HFFc6 (cell line): Measurements from ENCODE around the gene IL1A. TPM values are rescaled to one million over a fixed set of nuclear protein-coding genes. Genes with fewer than 3 reads are reported as not detected.

Experiments
- DNase-seq: peaks from one replicate; pipeline ENCODE4 v3.0.0-alpha.2; 2018
- H3K27ac Mint-ChIP-seq: 2 replicates; pipeline ENCODE4 v1.8.0; 2020; ENCODE audit warnings: mild to moderate bottlenecking, mixed read lengths
- H3K27me3 Mint-ChIP-seq: 2 replicates; pipeline ENCODE4 v1.8.0; 2021; ENCODE audit warnings: mild to moderate bottlenecking, moderate library complexity, mixed read lengths; ENCODE audit not compliant: insufficient read depth
- H3K36me3 Mint-ChIP-seq: 2 replicates; pipeline ENCODE4 v1.8.0; 2021; ENCODE audit warnings: low read depth, mixed read lengths
- H3K4me1 Mint-ChIP-seq: 2 replicates; pipeline ENCODE4 v1.8.0; 2020; ENCODE audit warnings: low read depth, mixed read lengths
- H3K4me3 Mint-ChIP-seq: 2 replicates; pipeline ENCODE4 v1.8.0; 2020; ENCODE audit warnings: mild to moderate bottlenecking, moderate library complexity, mixed read lengths
- H3K9me3 Mint-ChIP-seq: 2 replicates; pipeline ENCODE4 v1.8.0; 2020; ENCODE audit warnings: mild to moderate bottlenecking, mixed read lengths
- total RNA-seq, 6 experiments: library from RNA; stranded (reverse); fragmentation: NEBNext Ultra II Directional; extraction: Animal tissue kit (Norgen Biotek cat#: 25700); gene quantifications; 2 replicates in 1 of 6; 3 replicates in 5 of 6; pipeline ENCODE4 v1.2.3, GENCODE V29; 2021
- TF ChIP-seq, protein P1 (sequence below): fragments of 200-600 bp; sonication (generic); IDR thresholded peaks from 2 replicates; pipeline ENCODE4 v1.5.0; 2021; ENCODE audit warnings: antibody characterized with exemption, mild to moderate bottlenecking

Gene IL1A
- total RNA-seq, 6 experiments from 2014 or later: 0.07 TPM; not detected in 5

- no peaks in the 10 kb centered on the region for H3K9me3 Mint-ChIP-seq
- peaks cover 7% of the 10 kb centered on the region; the same call in 1 of the 2 replicates for H3K36me3 Mint-ChIP-seq
- peaks cover 37% of the 10 kb centered on the region for H3K4me1 Mint-ChIP-seq
- no peaks in the 10 kb centered on the region; the same call in 1 of the 2 replicates for H3K27me3 Mint-ChIP-seq
- H3K4me3 Mint-ChIP-seq: no peak overlapping the region
- no peak for DNase-seq
- TF ChIP-seq, protein P1, sequence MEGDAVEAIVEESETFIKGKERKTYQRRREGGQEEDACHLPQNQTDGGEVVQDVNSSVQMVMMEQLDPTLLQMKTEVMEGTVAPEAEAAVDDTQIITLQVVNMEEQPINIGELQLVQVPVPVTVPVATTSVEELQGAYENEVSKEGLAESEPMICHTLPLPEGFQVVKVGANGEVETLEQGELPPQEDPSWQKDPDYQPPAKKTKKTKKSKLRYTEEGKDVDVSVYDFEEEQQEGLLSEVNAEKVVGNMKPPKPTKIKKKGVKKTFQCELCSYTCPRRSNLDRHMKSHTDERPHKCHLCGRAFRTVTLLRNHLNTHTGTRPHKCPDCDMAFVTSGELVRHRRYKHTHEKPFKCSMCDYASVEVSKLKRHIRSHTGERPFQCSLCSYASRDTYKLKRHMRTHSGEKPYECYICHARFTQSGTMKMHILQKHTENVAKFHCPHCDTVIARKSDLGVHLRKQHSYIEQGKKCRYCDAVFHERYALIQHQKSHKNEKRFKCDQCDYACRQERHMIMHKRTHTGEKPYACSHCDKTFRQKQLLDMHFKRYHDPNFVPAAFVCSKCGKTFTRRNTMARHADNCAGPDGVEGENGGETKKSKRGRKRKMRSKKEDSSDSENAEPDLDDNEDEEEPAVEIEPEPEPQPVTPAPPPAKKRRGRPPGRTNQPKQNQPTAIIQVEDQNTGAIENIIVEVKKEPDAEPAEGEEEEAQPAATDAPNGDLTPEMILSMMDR: no peak
- H3K27ac Mint-ChIP-seq: no peak overlapping the region
Observed at GRCh38 chr2:112821142-112821541, 36.8 kb upstream of the IL1A start.

GRCh38 chr2:112820343-112820742 lies 36.0 kb upstream of the IL1A start:
- H3K27ac Mint-ChIP-seq: no peak overlapping the region
- TF ChIP-seq, protein P1: no peak
- no peak overlapping the region for H3K4me3 Mint-ChIP-seq
- no peaks in the 10 kb centered on the region for H3K9me3 Mint-ChIP-seq
- no peaks in the 10 kb centered on the region; the same call in 1 of the 2 replicates for H3K27me3 Mint-ChIP-seq
- DNase-seq: no peak
- peaks cover 30% of the 10 kb centered on the region for H3K4me1 Mint-ChIP-seq
- peaks cover 7% of the 10 kb centered on the region; the same call in 1 of the 2 replicates for H3K36me3 Mint-ChIP-seq

DNA sequence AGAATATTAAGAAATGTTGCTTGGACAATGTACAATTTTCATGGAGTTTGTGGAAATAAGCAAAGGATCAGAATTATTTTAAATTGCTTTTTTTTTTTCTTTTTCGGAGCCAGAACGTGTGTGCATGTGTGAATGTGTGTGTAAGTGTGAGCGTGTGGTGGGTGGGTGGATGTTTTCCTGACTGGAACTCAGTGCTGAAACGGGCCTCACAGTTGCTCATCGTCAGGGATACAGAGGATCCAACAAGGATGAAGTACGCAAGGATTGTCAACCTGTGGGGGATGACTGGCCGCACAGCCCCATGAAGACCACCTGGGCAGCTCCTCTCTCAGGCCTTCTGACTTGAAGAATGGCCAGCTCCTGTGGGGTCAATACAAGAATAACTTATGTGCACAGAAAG lies 34.8 kb upstream of the IL1A start:
- no peaks in the 10 kb centered on the region for H3K9me3 Mint-ChIP-seq
- no peak overlapping the region for H3K27ac Mint-ChIP-seq
- peaks cover 23% of the 10 kb centered on the region for H3K4me1 Mint-ChIP-seq
- DNase-seq: no peak
- no peak overlapping the region for H3K4me3 Mint-ChIP-seq
- peaks cover 3% of the 10 kb centered on the region; the same call in 1 of the 2 replicates for H3K36me3 Mint-ChIP-seq
- TF ChIP-seq, protein P1: no peak
- H3K27me3 Mint-ChIP-seq: no peaks in the 10 kb centered on the region

GRCh38 chr2:112818094-112818902 lies 34.0 kb upstream of the IL1A start:
- H3K27me3 Mint-ChIP-seq: peaks cover under 1% of the 10 kb centered on the region; the same call in 1 of the 2 replicates
- H3K9me3 Mint-ChIP-seq: no peaks in the 10 kb centered on the region
- no peak overlapping the region for H3K27ac Mint-ChIP-seq
- H3K4me3 Mint-ChIP-seq: no peak overlapping the region
- peaks cover 27% of the 10 kb centered on the region for H3K4me1 Mint-ChIP-seq
- TF ChIP-seq, protein P1: no peak
- H3K36me3 Mint-ChIP-seq: no peaks in the 10 kb centered on the region; the same call in 1 of the 2 replicates
- no peak for DNase-seq

DNA sequence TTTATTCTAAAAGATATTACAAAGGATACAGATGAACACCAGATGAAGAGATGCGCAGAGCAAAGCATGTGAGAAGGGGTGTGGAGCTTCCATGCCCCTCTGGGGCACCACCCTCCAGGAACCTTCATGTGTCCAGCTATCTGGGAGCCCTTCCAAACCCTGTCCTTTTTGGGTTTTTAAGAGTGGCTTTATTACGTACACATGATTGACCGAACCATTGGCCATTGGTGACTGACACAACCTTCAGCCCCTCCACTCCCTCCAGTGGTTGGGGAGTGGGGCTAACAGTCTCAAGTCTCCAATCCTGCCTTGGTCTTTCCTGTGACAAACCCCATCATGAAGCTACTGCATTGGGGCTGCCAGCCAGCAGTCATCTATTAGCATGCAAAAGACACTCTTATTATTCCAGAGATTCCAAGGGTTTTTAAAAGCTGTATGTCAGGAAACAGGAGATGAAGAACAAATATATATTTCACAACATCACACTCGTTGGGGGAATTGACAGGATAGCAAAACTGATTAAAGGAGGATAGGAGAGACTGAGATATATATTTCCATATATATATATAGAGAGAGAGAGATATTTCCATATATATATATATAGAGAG lies 32.9 kb upstream of the IL1A start:
- no peaks in the 10 kb centered on the region for H3K9me3 Mint-ChIP-seq
- TF ChIP-seq, protein P1: no peak
- no peak for DNase-seq
- no peak overlapping the region for H3K4me3 Mint-ChIP-seq
- H3K36me3 Mint-ChIP-seq: no peaks in the 10 kb centered on the region; the same call in 1 of the 2 replicates
- peaks cover 38% of the 10 kb centered on the region for H3K4me1 Mint-ChIP-seq
- H3K27me3 Mint-ChIP-seq: peaks cover 2% of the 10 kb centered on the region; the same call in 1 of the 2 replicates
- no peak overlapping the region for H3K27ac Mint-ChIP-seq
